ENCODE results near the gene SRGAP2C.
"Not testable (repeated sequence)": the region's sequence is repeated elsewhere in the genome, so short reads cannot be mapped to it uniquely, and the experiment has no call there.

SRGAP2C gene

DNA sequence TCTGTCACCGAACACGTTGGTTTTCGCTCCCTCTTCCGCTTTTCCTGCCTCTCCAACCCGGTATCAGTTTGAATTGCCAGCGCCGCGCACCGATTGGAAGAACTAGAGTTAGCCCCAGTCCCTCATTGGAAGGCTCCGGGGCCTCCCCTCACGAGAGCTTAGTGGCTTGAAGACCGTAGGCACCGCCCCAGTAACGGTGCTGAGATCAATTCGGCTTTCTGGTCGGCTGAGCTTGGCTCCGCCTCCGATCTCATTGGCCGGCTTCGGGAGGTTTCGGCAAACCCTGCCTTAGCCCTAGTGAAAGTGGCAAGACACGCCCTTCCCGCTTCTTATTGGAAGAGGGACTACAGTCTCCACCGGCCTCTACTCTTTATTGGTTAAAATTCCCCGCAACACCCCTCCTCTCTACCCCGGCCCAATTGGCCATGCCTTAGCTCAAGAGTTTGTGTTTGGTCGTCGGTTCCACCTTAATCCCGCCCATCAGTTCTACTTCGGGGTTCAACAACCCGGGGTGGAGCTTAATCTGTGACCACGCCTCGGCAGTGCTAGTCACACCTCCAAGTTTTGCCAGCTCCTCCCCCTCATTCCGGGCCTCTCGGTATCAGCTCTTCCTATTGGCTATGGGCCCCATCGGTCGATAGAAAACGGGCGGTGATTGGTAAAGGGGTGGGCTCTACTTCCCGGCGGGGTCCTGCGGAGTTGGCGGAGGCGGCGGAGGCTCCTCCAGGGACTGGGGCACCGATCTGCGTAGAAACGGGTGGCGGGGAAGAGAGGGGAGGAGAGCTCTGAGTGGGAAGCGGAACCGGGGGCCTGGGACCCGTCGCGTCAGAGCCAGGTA, at the start of gene SRGAP2C, which contains the start of gene FAM72B:
Gene SRGAP2C (plus strand): TSS at position 686 of the 838 bp plus-strand sequence. CDS start 2,472 bp downstream, outside the sequence.
Gene FAM72B (minus strand): TSS at position 51 of the 838 bp plus-strand sequence. CDS start 851 bp downstream, outside the sequence.
- DNase-seq (ENCODE audit: low spot score): not testable (repeated sequence)

DNA sequence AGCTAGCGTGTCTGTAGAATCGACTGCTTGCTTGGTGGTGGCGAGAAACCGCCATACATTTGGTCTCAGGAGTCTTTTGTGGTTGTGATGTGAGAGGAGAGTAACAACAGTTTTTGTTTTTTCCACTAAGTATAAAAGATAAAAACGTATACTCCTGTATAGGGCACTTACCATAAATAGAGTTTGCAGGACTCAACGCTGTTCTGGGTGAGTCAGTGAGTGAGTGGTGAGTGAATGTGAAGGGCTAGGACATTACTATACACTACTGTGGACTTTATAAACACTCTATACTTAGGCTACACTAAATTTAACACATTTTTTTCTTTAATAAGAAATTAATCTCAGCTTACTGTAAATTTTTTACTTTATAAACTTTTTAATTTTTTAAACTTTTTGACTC, 44.4 kb upstream of the SRGAP2C start:
- DNase-seq (ENCODE audit: low spot score): not testable (repeated sequence)

GRCh38 chr1:121148489-121149190, 36.1 kb upstream of the SRGAP2C start:
- DNase-seq (ENCODE audit: low spot score): not testable (repeated sequence)

DNA sequence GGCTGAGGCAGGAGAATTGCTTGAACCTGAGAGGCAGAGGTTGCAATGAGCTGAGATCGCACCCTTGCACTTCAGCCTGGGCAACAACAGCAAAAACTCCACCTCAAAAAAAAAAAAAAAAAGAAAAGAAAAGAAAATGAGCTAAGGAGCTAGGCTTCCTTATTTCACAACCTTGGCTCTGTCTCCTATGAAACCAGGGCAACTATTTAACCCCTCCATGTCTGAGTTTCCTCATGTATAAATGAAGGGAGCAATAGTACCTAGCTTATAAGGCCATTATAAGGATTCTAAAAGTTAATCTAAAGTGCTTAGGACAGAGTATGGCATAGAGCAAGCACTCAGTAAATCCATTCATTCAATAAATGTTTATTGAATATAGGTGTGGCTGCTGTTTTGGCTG, 33.5 kb upstream of the SRGAP2C start:
- not testable (repeated sequence) for DNase-seq (ENCODE audit: low spot score)

- DNase-seq (ENCODE audit: low spot score): not testable (repeated sequence)
Observed at GRCh38 chr1:121152788-121153187, 32.0 kb upstream of the SRGAP2C start.

- not testable (repeated sequence) for DNase-seq (ENCODE audit: low spot score)
Observed at GRCh38 chr1:121154811-121155210, 30.0 kb upstream of the SRGAP2C start.

DNA sequence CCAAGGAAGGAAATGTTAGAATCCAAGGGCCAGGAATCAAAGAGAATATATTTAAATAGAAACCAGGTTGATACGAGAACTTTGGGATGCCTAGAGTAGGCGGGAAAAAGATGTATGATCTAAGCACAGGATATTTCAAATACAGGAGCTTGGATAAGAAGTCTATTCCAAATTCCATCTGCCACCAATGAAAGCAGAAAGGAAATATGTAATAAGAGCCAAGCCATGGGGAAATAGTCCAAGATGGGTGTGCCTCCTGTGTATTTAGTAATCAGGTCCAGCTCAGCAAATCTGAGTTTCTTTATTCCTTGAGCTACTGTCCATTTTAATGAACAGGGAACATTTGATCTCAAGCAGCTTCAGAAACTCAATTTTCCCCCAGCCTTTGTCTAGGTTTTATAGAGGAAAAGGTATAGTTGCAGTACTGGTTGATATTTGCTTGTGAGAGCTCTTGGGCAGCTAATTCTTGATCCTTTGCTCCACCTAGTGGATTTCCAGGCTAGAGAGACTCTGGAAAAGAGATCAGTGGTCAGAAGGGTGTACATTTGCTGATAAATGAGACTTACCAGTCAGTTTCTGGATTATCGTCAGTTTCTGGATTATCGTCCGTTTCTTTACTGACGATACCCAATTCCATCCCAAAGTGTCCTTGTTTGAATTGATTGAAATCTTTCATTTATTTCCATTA, 29.0 kb upstream of the SRGAP2C start:
- DNase-seq (ENCODE audit: low spot score): not testable (repeated sequence)

- not testable (repeated sequence) for DNase-seq (ENCODE audit: low spot score)
Observed at GRCh38 chr1:121156958-121157603, 27.7 kb upstream of the SRGAP2C start.

DNA sequence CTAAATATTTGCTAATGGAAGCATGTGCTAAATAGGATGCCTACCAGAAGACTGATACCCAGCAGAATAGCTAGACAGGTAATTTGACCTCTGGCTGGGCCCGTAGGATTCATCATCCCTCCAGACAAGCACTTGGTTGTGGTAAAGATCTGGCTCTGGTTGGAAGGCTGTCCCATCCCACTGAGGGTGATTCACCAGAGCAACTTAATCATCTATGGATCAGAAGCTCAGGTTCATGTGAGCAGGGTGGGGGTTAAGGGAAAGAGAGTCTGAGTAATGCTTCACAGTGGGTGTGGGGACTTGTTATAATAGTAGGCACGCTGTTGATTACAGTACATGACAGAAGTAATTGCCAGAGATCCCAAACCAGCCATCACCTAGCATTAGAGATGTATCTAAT, 27.2 kb upstream of the SRGAP2C start:
- not testable (repeated sequence) for DNase-seq (ENCODE audit: low spot score)

DNA sequence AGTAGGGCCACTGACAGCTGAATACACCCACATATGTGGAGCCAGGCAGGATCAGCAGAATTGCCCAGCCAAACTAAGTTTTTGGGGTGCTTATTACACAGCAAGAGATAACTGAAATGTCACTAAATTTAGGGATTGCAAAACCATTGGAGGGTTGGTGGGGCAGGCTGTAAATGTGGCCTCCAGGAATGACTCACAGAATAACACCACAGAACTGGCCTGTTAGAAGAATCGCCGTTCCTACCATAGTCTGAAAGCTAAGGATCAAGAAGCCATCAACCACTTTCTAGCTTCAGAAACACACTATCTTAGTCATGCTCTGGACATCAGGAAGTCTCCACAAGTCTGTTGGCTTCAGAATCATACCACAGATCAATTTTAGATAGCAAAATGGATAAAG, 24.7 kb upstream of the SRGAP2C start:
- not testable (repeated sequence) for DNase-seq (ENCODE audit: low spot score)

DNA sequence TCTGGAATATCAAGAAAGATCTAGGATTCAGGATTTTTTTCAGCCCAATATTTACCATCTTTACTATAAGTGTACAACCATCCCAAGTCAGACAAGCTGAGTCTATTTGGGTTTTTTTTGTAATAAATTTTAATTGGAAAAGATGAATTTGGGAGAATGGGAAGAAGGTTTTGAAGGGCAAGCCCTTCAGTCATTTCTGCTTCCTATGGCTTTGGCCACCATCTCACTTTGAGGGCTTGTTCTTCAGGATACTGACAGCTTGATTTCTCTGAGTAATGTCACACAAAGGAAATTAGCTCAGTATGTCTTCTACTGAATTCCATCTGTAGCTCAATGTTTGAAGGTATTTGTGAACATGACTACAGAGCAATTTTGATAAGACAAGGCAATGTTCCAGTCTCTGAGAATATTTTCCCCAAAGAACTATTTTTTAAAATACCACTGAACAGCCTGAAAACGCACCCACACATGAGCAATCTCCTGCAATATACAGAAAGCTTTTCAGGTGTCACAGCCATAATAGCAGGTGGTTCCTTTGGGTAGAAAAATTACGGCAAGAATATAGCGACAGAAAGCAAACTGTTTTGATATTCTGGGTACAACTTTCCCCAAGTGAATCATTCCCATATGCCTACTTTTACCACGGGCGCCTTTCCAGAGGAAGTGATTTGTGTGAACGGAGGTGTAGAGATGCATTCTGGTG, 23.4 kb upstream of the SRGAP2C start:
- DNase-seq (ENCODE audit: low spot score): not testable (repeated sequence)

GRCh38 chr1:121163850-121164757, 20.7 kb upstream of the SRGAP2C start:
- DNase-seq (ENCODE audit: low spot score): not testable (repeated sequence)

DNA sequence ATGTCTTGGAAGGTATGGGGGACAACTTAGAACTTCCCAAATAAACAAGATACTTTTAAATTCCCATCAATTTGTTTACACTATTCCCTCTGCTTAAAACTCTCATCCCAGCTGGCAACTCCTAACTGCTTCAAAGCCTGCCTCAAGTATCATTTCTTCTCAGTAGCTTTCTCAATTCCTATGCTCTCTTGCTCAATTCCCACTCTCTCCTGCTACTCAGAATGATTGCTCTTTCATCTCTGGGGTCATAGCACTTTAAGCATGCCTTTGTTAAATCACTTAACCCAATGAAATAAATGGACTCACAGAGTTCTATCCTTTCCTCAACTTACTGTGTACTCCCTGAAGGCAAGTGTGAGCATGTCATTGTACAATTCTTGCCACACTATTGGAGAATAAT, 19.5 kb upstream of the SRGAP2C start:
- not testable (repeated sequence) for DNase-seq (ENCODE audit: low spot score)

- not testable (repeated sequence) for DNase-seq (ENCODE audit: low spot score)
Observed at GRCh38 chr1:121167225-121167738, 17.5 kb upstream of the SRGAP2C start.

- not testable (repeated sequence) for DNase-seq (ENCODE audit: low spot score)
Observed at GRCh38 chr1:121168152-121168668, 16.6 kb upstream of the SRGAP2C start.

DNA sequence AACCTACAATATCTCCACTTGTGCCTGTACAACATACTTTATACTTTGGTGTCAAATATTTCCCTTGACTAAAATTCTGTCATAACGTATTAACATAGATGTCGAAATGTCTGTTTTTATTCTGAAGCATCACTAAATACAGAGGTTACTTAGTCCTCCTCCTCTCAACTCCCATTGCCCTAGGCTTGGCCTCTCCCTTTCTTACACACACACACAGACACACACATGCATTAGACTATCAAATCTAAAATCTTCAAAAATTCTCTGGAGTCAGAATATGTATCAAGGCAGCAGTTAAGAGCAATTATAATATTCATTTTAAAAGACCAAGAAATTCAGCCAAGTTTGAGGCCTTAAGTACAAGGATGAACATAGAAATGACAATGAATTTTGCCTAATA, 8.1 kb upstream of the SRGAP2C start:
- DNase-seq (ENCODE audit: low spot score): not testable (repeated sequence)

DNA sequence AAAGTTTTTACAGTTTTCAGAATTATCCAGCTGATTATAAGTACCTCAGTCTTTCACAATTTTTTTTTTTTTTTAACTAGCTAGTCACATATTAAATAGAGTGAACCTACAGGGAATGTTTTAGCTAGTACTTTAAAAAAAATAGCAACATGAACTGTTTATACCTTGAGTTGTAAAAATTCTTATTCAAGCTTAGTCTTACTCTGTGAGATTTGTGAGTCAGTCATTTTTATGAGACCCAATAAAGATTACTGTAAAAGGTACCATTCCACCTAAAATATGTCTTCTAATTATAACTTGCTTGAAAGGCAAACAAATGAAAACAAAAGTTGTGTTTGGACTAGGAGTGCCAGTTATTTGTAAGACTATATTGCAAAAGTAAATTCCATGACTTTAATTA, 6.6 kb upstream of the SRGAP2C start:
- not testable (repeated sequence) for DNase-seq (ENCODE audit: low spot score)

- DNase-seq (ENCODE audit: low spot score): not testable (repeated sequence)
Observed at GRCh38 chr1:121183867-121184266, 908 bp upstream of the SRGAP2C start.

DNA sequence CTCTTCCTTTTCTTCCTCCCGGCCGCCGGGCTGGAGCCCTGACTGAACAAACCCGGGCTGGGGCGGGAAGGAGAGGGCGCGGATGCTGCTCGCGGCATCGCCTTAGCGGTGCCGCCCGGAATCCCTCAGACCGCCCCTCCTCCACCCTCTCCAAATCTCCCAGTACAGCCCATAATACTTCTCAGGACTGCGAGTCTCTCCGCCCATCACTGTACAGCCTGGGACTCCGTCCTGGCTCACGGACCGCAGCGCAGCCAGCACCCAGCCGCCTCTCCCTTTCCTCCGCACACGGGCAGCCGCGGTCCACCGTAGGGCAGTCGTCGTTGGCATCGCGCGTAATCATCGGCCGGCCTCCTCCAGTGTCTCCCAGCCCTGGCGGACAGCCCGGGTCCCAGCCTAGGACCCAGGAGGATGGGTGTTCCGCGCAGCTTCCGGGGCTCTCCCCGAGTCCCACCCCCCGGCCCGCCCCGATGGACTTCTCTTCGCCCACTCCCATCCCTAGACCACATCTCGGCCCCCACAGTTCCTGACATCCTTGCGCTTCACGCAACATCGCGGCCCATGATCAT, 449 bp downstream of the SRGAP2C start:
- not testable (repeated sequence) for DNase-seq (ENCODE audit: low spot score)
